OCI-LY1 (cell line): ENCODE measurements around the gene DRC3.

Experiments
- EZH2 ChIP-seq: fragments of 200-600 bp; sonication (generic), shearing (Covaris generic); IDR thresholded peaks from 2 replicates; pipeline ENCODE4 v1.8.0; 2017; ENCODE audit warnings: borderline replicate concordance, mixed run types, mild to moderate bottlenecking, antibody characterized with exemption, low read length, moderate library complexity, mixed read lengths
- TF ChIP-seq, protein P1 (sequence below): fragments of 200-600 bp; sonication (generic), shearing (Covaris generic); IDR thresholded peaks from 2 replicates; pipeline ENCODE4 v1.5.1; 2017; ENCODE audit warnings: mild to moderate bottlenecking, antibody characterized with exemption, low read length, moderate library complexity, mixed read lengths

DNA sequence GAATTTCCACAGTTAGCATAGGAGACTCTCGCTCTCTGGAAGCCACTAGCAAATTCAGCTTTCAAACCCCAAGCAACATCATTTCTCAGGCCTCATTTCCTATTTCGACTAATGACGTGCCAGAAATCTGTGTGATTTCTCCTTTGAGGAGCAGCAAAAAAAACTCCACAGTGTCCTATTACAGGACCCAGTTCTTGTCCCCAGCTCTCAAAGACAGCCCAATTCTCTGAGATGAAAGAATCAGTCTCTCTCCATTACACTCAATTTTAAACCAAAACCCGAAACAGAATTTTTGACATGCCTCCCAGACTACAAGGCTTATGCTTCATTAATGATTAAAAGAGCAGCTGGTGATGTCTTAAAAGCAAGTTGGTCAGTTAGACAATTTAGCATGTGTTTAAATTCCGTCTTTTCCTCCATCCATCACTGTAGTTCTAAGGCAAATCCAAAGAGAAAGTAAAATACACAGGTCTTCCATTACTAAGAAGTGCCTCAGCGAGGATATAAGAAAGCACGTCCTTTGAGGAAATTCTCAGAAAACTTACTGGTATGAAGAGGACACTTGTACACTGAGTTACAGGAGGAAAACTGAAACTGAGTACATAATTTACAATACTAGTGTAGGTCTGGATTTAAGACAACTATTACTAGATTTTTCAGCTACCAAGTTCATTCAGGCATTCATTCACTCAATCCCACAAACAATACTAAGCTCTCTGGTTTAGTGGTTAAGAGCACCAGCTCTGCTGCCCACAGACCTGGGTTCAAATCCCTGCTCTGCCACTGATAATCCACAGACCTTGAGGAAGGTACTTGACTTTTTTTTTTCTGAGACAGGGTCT lies 12.9 kb upstream of the DRC3 start:
- TF ChIP-seq, protein P1, sequence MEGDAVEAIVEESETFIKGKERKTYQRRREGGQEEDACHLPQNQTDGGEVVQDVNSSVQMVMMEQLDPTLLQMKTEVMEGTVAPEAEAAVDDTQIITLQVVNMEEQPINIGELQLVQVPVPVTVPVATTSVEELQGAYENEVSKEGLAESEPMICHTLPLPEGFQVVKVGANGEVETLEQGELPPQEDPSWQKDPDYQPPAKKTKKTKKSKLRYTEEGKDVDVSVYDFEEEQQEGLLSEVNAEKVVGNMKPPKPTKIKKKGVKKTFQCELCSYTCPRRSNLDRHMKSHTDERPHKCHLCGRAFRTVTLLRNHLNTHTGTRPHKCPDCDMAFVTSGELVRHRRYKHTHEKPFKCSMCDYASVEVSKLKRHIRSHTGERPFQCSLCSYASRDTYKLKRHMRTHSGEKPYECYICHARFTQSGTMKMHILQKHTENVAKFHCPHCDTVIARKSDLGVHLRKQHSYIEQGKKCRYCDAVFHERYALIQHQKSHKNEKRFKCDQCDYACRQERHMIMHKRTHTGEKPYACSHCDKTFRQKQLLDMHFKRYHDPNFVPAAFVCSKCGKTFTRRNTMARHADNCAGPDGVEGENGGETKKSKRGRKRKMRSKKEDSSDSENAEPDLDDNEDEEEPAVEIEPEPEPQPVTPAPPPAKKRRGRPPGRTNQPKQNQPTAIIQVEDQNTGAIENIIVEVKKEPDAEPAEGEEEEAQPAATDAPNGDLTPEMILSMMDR = no peak
- TF ChIP-seq EZH2 = no peak
